Measurements from ENCODE around the gene ANKK1.

The ANKK1 gene

GRCh38 chr11:113409526-113409925 is 21.9 kb downstream of the ANKK1 start:
- DNase-seq: no peak

GRCh38 chr11:113410414-113411135 is 23.0 kb downstream of the ANKK1 start:
- no peak for DNase-seq

- no peak for DNase-seq
These were observed 24.0 kb downstream of the ANKK1 start for GRCh38 chr11:113411536-113411935.

- DNase-seq: no peak
These were observed 25.1 kb downstream of the ANKK1 start for GRCh38 chr11:113412675-113413074.

- no peak for DNase-seq
These were observed 27.8 kb downstream of the ANKK1 start for GRCh38 chr11:113415343-113415742.

- no peak for DNase-seq
These were observed 29.8 kb downstream of the ANKK1 start for GRCh38 chr11:113417428-113417827.

GRCh38 chr11:113419454-113420003 is 31.9 kb downstream of the ANKK1 start:
- peak; percentile 21 for DNase-seq

- DNase-seq: no peak
These were observed 33.2 kb downstream of the ANKK1 start for GRCh38 chr11:113420808-113421207.

GRCh38 chr11:113426686-113427085 is 39.1 kb downstream of the ANKK1 start:
- DNase-seq: no peak

GRCh38 chr11:113431746-113432145 is 44.2 kb downstream of the ANKK1 start:
- no peak for DNase-seq

GRCh38 chr11:113435190-113435968 is 47.8 kb downstream of the ANKK1 start:
- DNase-seq: no peak

- no peak for DNase-seq
These were observed 49.2 kb downstream of the ANKK1 start for GRCh38 chr11:113436672-113437252.

GRCh38 chr11:113440816-113441215 is 53.2 kb downstream of the ANKK1 start:
- no peak for DNase-seq

GRCh38 chr11:113444502-113445123 is 57.0 kb downstream of the ANKK1 start:
- DNase-seq: no peak

- no peak for DNase-seq
These were observed 58.5 kb downstream of the ANKK1 start for GRCh38 chr11:113446112-113446511.

GRCh38 chr11:113446938-113447337 is 59.4 kb downstream of the ANKK1 start:
- DNase-seq: no peak

- DNase-seq: no peak
These were observed 60.2 kb downstream of the ANKK1 start for GRCh38 chr11:113447621-113448315.

GRCh38 chr11:113448316-113448677 is 60.7 kb downstream of the ANKK1 start:
- DNase-seq: no peak

- no peak for DNase-seq
These were observed 62.2 kb downstream of the ANKK1 start for GRCh38 chr11:113449743-113450142.
